MM.1S (cell line): ENCODE measurements around the gene WNT5B.

Experiments used
- DNase-seq: peaks from one replicate; pipeline ENCODE4 v3.0.0-alpha.2; 2015
- H2AFZ ChIP-seq: fragments of 300-600 bp; sonication (generic); 2 replicates; pipeline ENCODE4 v1.6.0; 2016; ENCODE audit warnings: antibody characterized with exemption, low read length
- H3F3A ChIP-seq: fragments of 300-600 bp; sonication (generic); 2 replicates; pipeline ENCODE4 v1.6.1; 2016; ENCODE audit warnings: mild to moderate bottlenecking, antibody characterized with exemption, low read length, moderate library complexity, mixed read lengths; ENCODE audit not compliant: insufficient read depth
- H3K27ac ChIP-seq: fragments of 300-600 bp; sonication (generic); 2 replicates; pipeline ENCODE4 v1.5.1; 2016; ENCODE audit warnings: mild to moderate bottlenecking, low read length
- H3K27me3 ChIP-seq: fragments of 300-600 bp; sonication (generic); replicated peaks from 2 replicates; pipeline ENCODE4 v1.6.0; 2016; ENCODE audit warnings: low read length; ENCODE audit not compliant: insufficient read depth
- H3K36me3 ChIP-seq: fragments of 300-600 bp; sonication (generic); replicated peaks from 2 replicates; pipeline ENCODE4 v1.6.1; 2016; ENCODE audit warnings: mild to moderate bottlenecking, low read length, mixed read lengths; ENCODE audit not compliant: insufficient read depth
- H3K4me1 ChIP-seq: fragments of 300-600 bp; sonication (generic); 2 replicates; pipeline ENCODE4 v1.6.1; 2016; ENCODE audit warnings: low read length, mixed read lengths
- H3K4me2 ChIP-seq: fragments of 300-600 bp; sonication (generic); 2 replicates; pipeline ENCODE4 v1.6.0; 2016; ENCODE audit warnings: low read depth, low read length
- H3K4me3 ChIP-seq: fragments of 300-600 bp; sonication (generic); 2 replicates; pipeline ENCODE4 v1.5.1; 2016; ENCODE audit warnings: low read length, mixed read lengths
- H3K79me2 ChIP-seq: fragments of 300-600 bp; sonication (generic); 2 replicates; pipeline ENCODE4 v1.6.1; 2016; ENCODE audit warnings: mixed run types, low read length, mixed read lengths
- H3K9ac ChIP-seq: fragments of 300-600 bp; sonication (generic); 2 replicates; pipeline ENCODE4 v1.6.1; 2016; ENCODE audit warnings: low read length, mixed read lengths
- H3K9me2 ChIP-seq: fragments of 300-600 bp; sonication (generic); replicated peaks from 2 replicates; pipeline ENCODE4 v1.6.1; 2016; ENCODE audit warnings: mild to moderate bottlenecking, low read length, mixed read lengths; ENCODE audit not compliant: insufficient read depth
- H3K9me3 ChIP-seq: fragments of 300-600 bp; sonication (generic); replicated peaks from 2 replicates; pipeline ENCODE4 v1.6.1; 2016; ENCODE audit warnings: mild to moderate bottlenecking, low read length, mixed read lengths; ENCODE audit not compliant: insufficient read depth
- H4K20me1 ChIP-seq: fragments of 300-600 bp; sonication (generic); 2 replicates; pipeline ENCODE4 v1.6.1; 2016; ENCODE audit warnings: mild to moderate bottlenecking, low read length, moderate library complexity, mixed read lengths; ENCODE audit not compliant: insufficient read depth
- EZH2 ChIP-seq: fragments of 300-600 bp; sonication (generic); optimal IDR thresholded peaks from 2 replicates; pipeline ENCODE3; 2017; ENCODE audit warnings: low read depth, mild to moderate bottlenecking, antibody characterized with exemption, low read length, mixed read lengths
- EZH2phosphoT487 ChIP-seq: fragments of 300-600 bp; sonication (generic); IDR thresholded peaks from 2 replicates; pipeline ENCODE4 v1.6.1; 2018; ENCODE audit warnings: antibody characterized with exemption, low read length
- TF ChIP-seq, protein P1 (sequence below): fragments of 300-600 bp; sonication (generic); IDR thresholded peaks from 2 replicates; pipeline ENCODE4 v1.5.1; 2016; ENCODE audit warnings: antibody characterized with exemption, low read length, mixed read lengths

The WNT5B gene

DNA sequence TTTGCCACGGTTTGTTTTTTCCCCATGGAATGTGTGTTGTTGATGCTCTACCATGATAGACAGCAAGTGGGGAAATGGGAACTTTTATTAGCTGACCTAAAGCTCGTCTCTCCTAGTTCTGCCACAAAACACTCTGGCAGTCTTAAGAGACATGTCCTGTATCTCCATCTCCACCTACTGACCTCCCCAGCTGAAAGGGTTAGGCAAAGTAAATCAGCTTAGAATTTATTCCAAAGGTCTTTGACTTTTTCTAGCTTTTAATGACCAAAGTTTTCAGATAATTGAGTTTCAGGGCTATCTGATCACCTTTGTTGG lies 52.4 kb downstream of the WNT5B start:
- Histone ChIP-seq H3K9me3 (no peaks in the 10 kb centered on the region), H3K27ac (no peak overlapping the region), H3K27me3 (no peaks in the 10 kb centered on the region), H3K4me1 (no peaks in the 10 kb centered on the region), H3K4me2 (no peak overlapping the region), H3K36me3 (no peaks in the 10 kb centered on the region), H3K9ac (no peak overlapping the region), H4K20me1 (no peaks in the 10 kb centered on the region), H3F3A (no peaks in the 10 kb centered on the region), H3K79me2 (no peaks in the 10 kb centered on the region), H3K4me3 (no peak overlapping the region), H3K9me2 (no peaks in the 10 kb centered on the region), H2AFZ (no peak overlapping the region)
- no peak for DNase-seq
- TF ChIP-seq EZH2phosphoT487 (no peak), EZH2 (no peak)
- TF ChIP-seq, protein P1, sequence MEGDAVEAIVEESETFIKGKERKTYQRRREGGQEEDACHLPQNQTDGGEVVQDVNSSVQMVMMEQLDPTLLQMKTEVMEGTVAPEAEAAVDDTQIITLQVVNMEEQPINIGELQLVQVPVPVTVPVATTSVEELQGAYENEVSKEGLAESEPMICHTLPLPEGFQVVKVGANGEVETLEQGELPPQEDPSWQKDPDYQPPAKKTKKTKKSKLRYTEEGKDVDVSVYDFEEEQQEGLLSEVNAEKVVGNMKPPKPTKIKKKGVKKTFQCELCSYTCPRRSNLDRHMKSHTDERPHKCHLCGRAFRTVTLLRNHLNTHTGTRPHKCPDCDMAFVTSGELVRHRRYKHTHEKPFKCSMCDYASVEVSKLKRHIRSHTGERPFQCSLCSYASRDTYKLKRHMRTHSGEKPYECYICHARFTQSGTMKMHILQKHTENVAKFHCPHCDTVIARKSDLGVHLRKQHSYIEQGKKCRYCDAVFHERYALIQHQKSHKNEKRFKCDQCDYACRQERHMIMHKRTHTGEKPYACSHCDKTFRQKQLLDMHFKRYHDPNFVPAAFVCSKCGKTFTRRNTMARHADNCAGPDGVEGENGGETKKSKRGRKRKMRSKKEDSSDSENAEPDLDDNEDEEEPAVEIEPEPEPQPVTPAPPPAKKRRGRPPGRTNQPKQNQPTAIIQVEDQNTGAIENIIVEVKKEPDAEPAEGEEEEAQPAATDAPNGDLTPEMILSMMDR = no peak

DNA sequence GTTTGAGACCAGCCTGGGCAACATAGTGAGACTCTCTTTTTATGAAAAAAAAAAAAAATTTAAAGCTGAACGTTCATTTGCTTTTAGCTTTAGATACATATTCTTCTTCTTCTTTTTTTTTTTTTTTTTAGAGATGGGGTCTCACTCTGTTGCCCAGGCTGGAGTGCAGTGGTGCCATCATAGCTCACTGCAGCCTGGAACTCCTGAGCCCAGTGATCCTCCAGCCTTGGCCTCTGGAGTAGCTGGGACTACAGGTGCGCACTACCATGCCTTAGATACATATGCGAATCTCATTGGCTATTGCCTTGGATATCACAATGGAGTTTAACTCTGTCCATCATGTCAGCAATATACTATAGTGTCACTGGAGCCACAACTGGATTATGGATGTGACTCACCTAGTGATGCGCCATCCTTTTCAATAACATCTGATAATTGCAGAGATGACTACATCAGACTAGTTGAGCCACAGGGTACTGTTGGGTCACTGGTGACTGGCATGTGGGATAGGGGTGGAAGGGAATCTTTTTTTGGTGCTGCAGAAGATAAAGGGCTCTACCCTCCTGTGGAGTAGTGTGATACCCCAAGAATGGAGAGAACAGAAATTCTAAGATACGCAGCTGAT lies 59.2 kb downstream of the WNT5B start:
- H3K27me3 ChIP-seq = no peaks in the 10 kb centered on the region
- no peak overlapping the region for H3K9ac ChIP-seq
- H3K27ac ChIP-seq = no peak overlapping the region
- H3K9me3 ChIP-seq = no peaks in the 10 kb centered on the region
- no peak overlapping the region for H3K4me2 ChIP-seq
- H2AFZ ChIP-seq = no peak overlapping the region
- H3K4me1 ChIP-seq = peaks cover 11% of the 10 kb centered on the region
- no peak for DNase-seq
- no peak for TF ChIP-seq EZH2phosphoT487
- TF ChIP-seq, protein P1 = no peak
- no peak for TF ChIP-seq EZH2
- H3K4me3 ChIP-seq = no peak overlapping the region
- no peaks in the 10 kb centered on the region for H3K9me2 ChIP-seq
- H4K20me1 ChIP-seq = no peaks in the 10 kb centered on the region
- H3F3A ChIP-seq = peaks cover 8% of the 10 kb centered on the region
- peaks cover 23% of the 10 kb centered on the region for H3K79me2 ChIP-seq
- H3K36me3 ChIP-seq = no peaks in the 10 kb centered on the region

DNA sequence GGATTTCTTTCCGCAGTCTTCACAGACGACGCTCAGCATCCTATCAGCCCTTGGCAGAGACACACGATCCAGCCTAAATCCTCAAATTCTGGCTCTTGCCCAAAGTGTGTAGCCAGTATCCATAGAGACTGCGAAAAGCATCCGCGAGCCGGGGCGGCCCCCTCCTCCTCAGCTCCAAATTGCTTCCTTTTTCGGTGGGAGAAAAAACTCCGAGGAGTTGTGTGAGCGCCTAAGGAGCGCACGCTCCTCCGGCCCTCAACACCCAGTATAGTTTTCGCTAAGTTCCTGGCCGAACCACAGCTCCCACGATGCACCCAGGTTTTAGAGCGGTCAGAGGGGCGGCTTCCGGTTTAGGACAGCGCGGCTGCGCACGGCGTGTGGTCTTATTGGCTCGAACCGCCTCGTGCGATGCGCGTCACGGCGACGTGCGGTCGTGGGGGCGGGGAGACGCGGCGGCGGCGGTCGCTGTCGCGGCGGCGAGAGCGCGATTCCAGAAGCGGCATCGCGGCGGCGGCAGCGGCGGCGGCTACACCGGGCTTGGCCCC lies 61.6 kb downstream of the WNT5B start, which contains the start of gene ADIPOR2:
Gene ADIPOR2 (plus strand): TSS at position 493 of the 545 bp plus-strand sequence. CDS start 63,274 bp downstream, outside the sequence.
- TF ChIP-seq EZH2phosphoT487 = no peak
- TF ChIP-seq, protein P1 = no peak
- no peak for TF ChIP-seq EZH2
- H3K9ac ChIP-seq = peak within 1 kb of the TSS; percentile 95
- no peaks in the 10 kb centered on the region for H4K20me1 ChIP-seq
- H3K27me3 ChIP-seq = no peaks in the 10 kb centered on the region
- H3K9me2 ChIP-seq = no peaks in the 10 kb centered on the region
- H3K4me1 ChIP-seq = peaks cover 11% of the 10 kb centered on the region
- H3K27ac ChIP-seq = peak within 1 kb of the TSS; percentile 86
- H3K9me3 ChIP-seq = no peaks in the 10 kb centered on the region
- H2AFZ ChIP-seq = peak within 1 kb of the TSS; percentile 92
- H3K79me2 ChIP-seq = peaks cover 46% of the 10 kb centered on the region
- DNase-seq = peak; percentile 98
- H3K4me3 ChIP-seq = peak within 1 kb of the TSS; percentile 81
- H3K36me3 ChIP-seq = no peaks in the 10 kb centered on the region
- peaks cover 8% of the 10 kb centered on the region for H3F3A ChIP-seq
- peak within 1 kb of the TSS; percentile 77 for H3K4me2 ChIP-seq
